Measurements from ENCODE around the gene MME.
"Not testable (repeated sequence)": the region's sequence is repeated elsewhere in the genome, so short reads cannot be mapped to it uniquely, and the experiment has no call there.

The MME gene

GRCh38 chr3:155086051-155086450 is 5.9 kb downstream of the MME start:
- DNase-seq = no peak

GRCh38 chr3:155088706-155089345 is 8.7 kb downstream of the MME start:
- no peak for DNase-seq

- DNase-seq = no peak
Measured at GRCh38 chr3:155089495-155089894, 9.4 kb downstream of the MME start.

GRCh38 chr3:155093261-155093660 is 13.1 kb downstream of the MME start:
- no peak for DNase-seq

GRCh38 chr3:155096303-155097008 is 16.3 kb downstream of the MME start:
- no peak for DNase-seq

GRCh38 chr3:155097009-155097349 is 16.9 kb downstream of the MME start:
- no peak for DNase-seq

GRCh38 chr3:155101398-155101797 is 21.3 kb downstream of the MME start:
- no peak for DNase-seq

- no peak for DNase-seq
Measured at GRCh38 chr3:155102329-155102728, 22.2 kb downstream of the MME start.

- DNase-seq = no peak
Measured at GRCh38 chr3:155103686-155104085, 23.6 kb downstream of the MME start.

- no peak for DNase-seq
Measured at GRCh38 chr3:155106119-155106518, 26.0 kb downstream of the MME start.

GRCh38 chr3:155110022-155110421 is 29.9 kb downstream of the MME start:
- DNase-seq = no peak

GRCh38 chr3:155110996-155111901 is 31.1 kb downstream of the MME start:
- DNase-seq = no peak

GRCh38 chr3:155111971-155112370 is 31.9 kb downstream of the MME start:
- DNase-seq = no peak

GRCh38 chr3:155112661-155113389 is 32.7 kb downstream of the MME start:
- DNase-seq = no peak

GRCh38 chr3:155124745-155125144 is 44.6 kb downstream of the MME start:
- DNase-seq = not testable (repeated sequence)

GRCh38 chr3:155129396-155129795 is 49.3 kb downstream of the MME start:
- no peak for DNase-seq

- no peak for DNase-seq
Measured at GRCh38 chr3:155130001-155130400, 49.9 kb downstream of the MME start.

GRCh38 chr3:155131104-155131503 is 51.0 kb downstream of the MME start:
- DNase-seq = no peak

- DNase-seq = not testable (repeated sequence)
Measured at GRCh38 chr3:155134311-155134710, 54.2 kb downstream of the MME start.

GRCh38 chr3:155135003-155135402 is 54.9 kb downstream of the MME start:
- DNase-seq = no peak

GRCh38 chr3:155138677-155139076 is 58.6 kb downstream of the MME start:
- DNase-seq = no peak

GRCh38 chr3:155147588-155147987 is 67.5 kb downstream of the MME start:
- DNase-seq = no peak

GRCh38 chr3:155149494-155149893 is 69.4 kb downstream of the MME start:
- DNase-seq = no peak

Measured in CD4-positive, alpha-beta T cell treated with Interleukin-21 for 1 hour (primary cell).